Hematopoietic multipotent progenitor cell treated with erythropoietin and hydrocortisone succinate and interleukin-3 and kit ligand, for 6 days (in vitro differentiated cells): ENCODE measurements around the gene FLG2.
"Not testable (repeated sequence)": the region's sequence is repeated elsewhere in the genome, so short reads cannot be mapped to it uniquely, and the experiment has no call there.

Experiments
- DNase-seq: peaks from one replicate; pipeline ENCODE4 v3.0.0-alpha.2; 2015

Gene FLG2

DNA sequence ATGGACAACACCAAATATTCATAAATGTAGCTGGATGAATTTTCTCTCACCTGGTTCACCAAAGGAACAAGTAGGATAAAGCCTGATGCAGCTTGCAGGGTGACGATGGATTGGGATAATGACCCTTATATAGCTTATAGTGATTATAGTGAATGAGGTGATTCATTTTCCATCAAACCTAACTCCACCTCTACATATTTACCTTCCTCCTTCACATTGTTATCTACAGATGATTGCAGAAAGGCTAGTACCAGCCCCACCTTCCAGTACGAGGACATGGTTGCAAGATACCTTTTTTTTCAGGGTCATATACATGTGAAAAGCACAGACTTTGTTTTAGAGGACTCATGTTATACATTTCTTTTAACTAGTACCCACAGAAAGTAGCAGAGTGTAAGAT, at the start of gene FLG2:
Gene FLG2 (minus strand): TSS at position 101 of the 400 bp plus-strand sequence. CDS start 1,122 bp downstream, outside the sequence.
- no peak for DNase-seq

DNA sequence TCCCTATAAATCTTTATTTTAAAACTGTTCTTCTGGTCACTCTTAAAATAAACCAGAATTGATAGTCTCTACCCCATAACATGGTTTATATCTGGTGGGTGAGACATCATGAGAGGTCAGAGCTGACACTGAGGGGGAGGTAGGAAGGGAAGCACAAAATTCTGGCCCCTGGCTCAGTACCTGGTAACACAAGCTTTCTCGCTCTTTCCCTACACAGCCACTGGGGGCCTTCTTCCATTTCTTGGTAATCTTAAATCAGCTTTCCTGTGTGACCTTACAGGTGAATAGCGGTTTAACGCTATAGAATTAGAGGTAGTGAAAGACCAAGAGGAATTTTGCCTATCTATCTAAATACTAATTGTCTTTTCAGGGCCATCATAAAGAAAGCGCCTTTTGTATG, 48.9 kb upstream of the FLG2 start:
- DNase-seq, result no peak

DNA sequence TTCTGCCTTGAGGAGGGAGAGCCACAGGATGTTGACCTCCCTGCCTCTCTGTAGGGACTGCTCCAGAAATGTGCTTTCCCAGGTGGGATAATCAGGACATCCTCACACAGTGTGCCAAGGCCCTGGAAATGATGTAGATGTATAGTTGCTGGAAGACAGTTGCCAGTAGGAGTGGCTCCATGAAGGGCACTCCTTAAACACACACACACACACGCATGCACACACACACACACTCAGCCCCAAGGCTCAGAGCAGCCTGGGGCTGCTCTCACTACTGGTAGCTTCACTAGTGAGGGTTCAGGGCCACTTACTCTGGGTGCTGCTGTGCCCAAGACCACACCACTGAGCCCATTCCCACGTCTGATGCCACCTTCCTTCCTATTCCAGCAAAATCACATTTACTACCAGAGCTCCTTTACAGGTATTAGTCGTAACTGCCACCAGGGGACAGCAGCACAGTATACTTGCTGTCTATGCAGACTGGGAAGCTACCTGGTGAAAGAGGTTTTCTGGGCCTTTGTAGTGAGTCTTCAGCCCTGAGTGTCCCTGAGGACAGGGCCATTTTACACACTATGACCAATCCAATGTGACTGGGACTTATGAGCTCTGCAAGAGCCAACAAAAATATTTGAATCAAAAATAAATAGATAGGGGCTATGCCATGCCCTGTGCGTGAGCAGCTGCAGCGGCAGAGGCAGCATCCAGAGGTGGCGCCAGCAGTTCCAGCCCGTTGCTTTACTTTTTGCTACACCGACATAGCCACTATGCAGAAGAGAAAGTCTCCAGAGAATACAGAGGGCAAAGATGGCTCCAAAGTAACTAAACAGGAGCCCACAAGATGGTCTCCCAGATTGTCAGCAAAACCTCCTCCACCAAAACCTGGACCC, 39.2 kb upstream of the FLG2 start:
- peak; percentile 28 for DNase-seq

DNA sequence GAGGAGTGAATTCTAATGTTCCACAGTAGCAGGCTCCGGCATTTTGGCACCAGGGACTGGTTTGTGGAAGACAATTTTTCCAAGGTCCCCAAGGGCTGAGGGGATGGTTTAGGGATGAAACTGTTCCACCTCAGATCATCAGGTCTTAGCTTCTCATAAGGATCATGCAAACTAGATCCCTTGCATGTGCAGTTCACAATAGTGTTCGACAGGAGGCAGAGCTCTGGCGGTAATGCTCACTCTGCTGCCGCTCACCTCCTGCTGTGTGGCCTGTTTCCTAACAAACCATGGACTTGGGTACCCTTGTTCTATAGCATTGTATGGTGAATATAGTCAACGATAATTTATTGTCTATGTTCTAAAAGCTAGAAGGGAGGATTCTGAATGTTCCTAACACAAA, 37.7 kb upstream of the FLG2 start:
- no peak for DNase-seq

DNA sequence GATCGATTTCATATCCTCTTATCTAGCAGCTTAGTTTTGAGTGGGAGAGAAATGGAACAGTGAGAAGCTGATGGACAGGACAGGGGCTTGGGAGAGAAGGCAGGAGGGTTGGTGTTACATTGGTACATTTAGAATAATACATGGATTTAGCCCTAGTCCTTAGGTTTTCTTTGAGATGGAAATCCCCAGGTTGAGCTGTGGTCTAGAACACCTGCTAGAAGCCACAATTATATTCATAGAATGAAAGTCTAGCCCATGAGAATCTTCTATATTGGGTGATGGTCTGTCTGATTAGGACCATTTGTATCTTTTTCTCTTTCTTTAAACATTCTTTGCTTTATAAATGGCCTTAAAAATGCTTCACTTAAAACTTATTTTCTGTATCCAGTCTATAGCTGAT, 34.3 kb upstream of the FLG2 start:
- DNase-seq, result no peak

DNA sequence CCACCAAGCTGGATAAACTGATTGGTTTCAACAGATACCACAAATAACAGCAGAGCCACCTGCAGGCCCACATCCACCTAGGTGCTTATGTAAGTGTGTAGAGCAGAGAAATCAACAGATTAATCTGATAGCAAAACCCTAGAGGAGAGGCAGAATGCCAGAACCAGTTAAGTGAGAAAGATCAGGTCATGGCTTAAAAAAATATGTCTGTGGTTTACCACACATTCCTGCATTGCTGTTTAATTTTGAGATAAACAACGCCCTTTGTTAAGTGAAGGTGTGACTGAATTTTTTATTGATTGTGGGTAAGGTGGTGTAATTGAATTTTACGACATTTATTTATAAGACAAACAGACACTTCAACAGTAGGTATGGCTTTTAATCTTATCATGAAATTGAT, 33.1 kb upstream of the FLG2 start:
- no peak for DNase-seq

DNA sequence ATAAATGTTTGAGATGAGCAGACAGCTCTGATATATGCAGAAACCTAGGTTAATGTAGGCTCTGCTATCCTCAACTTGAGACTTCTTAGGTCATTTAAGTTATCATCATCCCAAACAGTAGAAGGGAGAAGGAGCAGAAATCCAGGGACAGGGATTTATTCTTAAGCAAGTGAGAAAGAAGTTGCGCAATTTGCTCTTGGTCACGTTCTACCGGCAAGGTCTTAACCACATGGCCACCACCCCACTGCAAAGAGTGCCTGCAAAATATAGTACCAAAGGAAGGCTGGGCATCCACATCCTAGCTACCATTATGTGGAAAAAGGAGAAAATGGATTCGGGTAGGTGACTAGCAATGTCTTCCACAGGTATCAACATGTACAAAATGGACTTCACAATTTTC, 29.1 kb upstream of the FLG2 start:
- DNase-seq, result no peak

DNA sequence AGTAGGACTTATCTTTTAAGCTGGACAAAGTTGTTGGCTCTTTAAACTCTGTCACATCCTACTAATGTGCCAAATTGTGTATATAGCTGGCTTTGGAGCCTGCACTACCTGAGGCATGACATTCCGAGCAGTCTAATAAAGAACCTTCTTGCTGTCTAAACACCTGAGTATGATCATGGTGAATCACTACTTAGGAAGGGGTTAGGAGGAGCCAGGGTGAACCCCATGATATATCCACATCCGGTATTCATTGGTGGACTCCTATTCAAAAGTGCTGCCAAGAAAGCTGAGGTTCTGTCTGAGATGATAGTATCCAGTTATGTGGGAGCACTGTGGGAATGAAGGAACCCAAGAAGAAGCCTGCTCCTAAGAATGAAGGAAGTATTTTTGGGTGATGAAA, 27.1 kb upstream of the FLG2 start:
- DNase-seq, result no peak

DNA sequence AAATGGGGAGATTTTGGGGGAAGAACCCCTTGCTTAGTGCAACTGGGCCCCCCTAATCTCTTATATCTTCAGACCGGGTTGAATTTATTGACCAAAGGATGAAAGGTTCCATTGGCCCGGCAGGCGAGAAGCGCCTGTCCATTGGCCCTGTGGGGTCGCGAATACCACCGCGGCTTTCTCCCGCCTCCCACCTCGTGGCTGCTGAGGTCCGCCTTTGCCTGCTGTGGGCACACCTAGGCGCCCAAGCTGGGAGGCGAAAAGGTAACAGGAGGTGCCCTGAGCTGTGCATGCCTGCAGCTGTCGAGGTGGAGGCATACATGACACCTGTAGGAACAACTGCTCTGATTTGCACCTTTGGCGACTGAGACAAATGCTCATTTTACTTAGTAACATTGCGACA, 21.1 kb upstream of the FLG2 start:
- DNase-seq, result no peak

DNA sequence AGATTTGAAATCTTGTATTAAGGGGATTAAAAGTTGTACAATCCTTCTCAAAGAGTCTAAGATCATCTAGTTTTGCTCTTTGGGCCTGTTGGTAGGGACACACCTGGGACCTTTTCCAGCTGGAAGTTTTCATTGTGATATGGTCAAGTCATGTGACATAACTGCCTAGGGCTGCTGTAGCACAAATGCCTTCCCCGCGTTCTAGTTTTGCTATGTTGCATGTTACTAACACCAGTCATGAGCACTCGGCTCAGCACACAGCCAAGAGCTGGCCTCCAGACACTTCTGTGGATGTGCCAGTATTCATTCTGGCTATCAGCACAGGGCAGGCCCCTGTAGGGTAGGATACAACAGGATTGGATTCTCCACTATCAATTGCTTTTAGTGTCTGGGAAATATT, 14.6 kb upstream of the FLG2 start:
- DNase-seq, result no peak

DNA sequence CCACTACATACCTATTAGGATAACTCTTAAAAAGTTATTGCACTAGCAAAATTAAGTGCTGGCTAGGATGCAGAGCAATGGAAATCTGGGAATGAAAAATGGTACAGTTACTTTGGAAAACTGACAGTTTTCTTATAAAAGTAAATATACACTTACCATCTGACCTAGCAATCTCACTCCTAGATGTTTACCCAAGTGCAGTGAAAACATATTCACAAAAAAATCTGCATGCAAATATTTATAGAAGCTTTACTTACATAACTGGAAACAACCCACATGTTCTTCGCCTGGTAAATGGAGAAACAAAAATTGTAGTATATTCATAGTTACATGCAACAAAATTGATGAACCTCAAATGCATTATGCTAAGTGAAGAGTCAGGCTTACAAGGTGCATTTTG, 12.9 kb upstream of the FLG2 start:
- no peak for DNase-seq

DNA sequence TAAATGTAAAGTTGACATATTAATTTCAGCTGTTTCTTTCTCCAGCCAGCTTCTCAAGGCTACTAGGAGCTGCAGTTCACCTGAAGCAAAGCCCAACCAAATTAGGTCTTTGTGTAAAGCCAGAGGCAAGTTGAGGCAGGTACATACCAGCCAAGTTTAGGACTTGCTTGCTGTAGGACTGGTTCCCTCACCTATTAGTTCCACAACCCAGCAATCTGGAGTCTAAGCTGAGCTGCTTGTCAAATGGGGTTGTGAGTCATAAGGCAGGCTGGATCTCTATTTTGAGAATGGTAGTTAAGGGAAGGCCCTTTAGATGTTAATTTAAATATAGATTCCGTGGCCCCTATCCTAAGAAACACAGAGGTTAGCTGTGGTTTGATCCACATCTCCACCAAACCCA, 7.6 kb upstream of the FLG2 start:
- DNase-seq, result no peak

DNA sequence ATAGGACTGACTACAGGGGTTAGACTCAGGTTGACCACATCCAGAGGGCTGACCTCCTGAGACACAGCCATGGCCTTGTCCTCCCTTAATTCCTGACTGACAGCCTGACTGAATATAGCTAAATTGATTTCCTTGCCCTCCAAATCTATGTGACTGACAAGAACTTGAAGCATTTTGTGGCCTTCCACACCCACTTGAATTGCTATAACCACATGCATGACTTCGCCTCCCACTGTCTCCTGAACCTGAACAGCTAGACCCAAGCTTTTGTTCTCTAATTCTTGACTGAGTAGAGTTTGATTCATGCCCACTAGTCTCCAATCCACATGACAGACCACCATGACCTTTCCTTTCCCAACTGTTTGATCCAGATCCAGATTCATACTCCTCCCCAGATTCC, 3.1 kb downstream of the FLG2 start:
- no peak for DNase-seq

DNA sequence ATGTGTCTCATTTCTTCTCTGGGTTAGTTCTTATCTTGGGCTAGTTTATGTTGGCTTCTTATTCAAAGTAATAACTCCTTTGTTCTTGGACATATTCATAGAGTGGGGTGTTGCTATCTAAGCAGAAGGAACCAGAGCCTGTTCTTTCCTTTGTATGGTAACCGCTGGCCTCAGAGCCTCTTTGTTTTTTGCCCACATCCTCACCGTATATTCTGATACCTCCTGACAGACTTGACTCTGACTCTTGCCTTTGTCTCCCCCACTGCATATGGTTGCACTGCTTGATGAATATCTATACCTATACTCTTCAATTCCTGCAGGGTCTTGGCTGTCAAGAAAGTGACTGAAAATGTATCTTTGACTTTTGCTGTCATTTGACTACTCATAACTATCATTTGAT, 10.2 kb downstream of the FLG2 start:
- DNase-seq, result no peak

DNA sequence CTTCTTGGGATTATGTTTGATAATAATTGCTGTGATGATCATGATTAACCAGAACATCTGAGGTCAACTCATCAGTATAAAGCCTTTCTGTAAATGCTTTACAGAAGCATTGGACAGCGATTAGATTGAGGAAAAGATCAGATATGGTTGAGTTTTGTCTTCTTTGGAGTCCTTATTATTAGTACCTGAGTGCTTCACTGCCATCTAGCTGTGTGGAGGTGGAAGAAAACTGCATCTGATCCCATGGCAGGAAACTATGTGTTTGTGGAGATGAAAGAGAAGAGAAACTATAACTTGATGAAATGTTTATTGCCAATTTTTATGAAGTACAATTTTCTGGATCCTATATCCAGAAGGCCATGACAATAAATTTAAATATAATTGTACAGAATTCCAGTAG, 11.4 kb downstream of the FLG2 start:
- DNase-seq, result peak; percentile 9

DNA sequence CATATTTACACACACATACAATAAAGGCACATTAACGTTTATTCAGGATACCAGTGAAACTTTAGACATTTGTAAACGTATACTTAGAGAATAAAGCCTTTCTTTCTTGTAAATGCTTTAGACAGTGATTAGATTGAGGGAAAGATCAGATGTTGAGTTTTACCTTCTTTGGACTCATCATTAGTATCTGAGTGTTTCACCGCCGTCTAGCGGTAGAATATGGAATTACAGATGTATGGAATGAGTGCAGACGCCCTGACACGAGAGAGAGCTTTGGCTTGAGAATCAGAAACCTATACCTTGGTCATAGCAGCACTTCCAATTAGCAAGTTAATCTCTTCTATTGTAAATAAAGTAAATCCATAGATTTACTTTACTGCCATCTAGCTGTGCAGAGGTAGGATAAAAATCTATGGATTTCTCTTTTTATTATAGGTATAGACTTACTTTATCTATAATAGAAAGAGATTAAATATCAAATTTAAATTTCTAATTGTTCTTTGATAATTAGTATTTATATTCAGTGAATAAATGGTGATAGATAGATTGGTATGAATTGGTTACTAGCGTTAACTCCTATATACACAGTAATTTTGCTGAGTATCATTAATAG, 12.6 kb downstream of the FLG2 start:
- peak; percentile 82 for DNase-seq

DNA sequence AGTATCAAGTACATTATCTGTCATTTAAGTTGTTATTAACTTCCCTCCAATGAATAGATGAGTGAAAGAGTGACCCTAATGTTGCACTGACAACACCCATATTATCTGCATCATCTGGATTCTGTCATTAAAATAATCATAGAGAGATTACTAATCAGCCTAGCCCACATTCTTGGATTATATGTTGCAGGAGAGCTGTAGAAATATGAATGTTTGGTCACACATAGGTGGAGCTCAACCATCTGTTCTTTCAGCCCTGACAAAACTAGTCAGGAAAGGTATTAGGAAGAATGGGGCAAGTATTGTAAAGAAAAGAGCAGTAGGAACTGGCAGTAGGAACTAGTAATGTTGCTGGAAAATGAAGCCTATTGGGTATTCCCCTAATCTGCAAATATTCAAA, 15.4 kb downstream of the FLG2 start:
- no peak for DNase-seq

DNA sequence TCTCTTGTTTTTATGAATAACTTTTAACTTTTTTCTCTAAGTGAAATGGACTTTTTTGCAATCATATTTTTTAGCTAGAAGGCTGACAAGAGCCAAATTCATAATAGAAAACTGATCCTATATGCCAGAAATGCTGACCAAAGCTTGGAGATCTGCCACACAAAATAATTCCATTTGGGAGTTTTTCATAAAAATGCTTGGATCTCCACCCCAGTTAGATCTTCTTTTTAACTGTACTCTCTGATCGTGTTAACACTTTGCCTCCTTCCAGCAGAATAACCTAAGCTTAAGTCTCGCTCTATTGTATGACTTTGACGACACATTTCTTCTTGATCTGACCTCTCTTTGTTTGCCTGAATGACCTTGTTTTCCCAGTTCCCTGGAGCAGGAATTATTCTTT, 16.8 kb downstream of the FLG2 start:
- DNase-seq, result no peak

DNA sequence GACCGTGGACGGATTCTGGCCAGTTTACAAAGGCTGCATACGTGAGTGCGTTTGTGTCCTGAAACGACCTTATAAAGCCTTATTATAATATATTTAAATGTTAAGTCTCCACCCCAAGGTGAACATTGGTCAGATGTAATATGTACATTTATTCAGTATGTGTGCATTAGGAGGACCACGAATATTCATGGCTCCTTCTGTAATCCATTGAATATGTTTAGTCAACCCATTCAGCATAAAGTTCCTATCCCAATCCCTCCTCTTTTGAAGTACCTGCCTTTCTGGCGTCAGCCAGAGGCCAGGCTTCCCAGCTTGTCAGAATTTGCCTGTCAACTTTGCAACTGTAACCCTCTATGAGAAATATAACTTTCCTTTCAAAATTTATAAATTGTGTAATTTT, 24.4 kb downstream of the FLG2 start:
- no peak for DNase-seq

DNA sequence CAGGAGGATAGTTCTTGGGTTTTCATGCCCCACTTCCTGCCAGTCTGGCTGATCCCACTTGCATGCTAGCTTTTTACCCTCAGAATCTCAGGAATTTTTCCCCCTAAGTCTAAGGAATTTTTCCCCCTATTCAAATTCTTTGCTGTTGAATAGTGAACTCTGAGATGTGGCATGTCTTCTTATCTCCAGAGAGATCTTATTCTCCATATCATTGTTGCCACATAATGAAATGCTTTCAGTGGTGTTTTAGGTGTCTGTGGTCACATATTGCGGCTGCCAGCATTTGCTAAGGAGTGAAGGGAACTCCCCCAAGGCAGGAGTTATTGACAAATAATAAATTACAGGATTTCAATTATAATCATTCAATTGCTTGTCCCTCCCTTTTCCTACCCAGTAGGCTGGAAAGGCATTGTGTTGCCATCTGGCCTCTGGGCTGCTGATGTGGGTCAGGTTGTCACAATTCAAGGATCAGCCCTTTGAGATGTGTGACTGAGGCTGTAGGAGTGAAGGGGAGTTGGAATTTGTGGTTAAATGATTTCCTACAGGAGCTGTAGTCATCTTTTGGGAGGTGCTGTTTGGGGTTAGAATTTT, 30.9 kb downstream of the FLG2 start:
- DNase-seq, result no peak

DNA sequence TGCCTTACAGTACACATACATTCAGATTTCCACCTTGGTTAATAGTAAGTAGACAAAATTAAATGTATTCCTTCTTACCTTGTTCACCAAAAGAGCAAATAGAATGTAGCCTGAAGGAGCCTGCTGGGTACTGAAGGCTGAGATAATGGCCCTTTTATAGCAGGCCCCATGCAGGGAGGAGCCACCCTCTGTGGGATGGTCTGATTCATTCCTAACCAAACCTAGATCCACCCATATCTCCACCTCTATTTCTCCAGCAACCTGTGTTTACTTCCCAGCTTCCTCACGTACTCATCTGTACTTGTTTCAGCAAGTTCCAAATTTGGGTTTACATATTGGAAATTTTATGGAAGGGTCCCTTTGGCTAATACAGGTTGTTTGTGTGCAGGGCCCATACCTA, 34.7 kb downstream of the FLG2 start, which contains the start of gene FLG:
Gene FLG (minus strand): TSS at position 129 of the 400 bp plus-strand sequence. CDS start 9,783 bp downstream, outside the sequence.
- DNase-seq, result no peak

DNA sequence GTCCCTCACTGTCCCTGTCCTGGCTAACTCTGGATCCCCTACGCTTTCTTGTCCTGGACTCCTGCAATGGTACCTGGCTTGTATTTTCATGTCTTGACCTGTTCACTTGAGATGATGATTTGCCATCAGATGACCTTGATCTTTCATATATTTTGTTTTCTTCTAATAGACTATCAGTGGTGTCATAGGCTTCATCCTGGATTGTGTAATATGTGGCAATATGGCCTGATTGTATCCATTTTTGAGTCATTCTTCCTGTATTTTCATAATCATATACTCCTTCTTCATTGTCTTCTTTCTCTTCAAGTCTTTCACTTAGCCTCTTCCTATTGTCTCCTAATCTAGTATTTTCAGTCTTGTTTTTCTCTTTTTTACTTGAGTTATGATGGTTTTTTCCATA, 45.8 kb downstream of the FLG2 start:
- peak; percentile 2 for DNase-seq

DNA sequence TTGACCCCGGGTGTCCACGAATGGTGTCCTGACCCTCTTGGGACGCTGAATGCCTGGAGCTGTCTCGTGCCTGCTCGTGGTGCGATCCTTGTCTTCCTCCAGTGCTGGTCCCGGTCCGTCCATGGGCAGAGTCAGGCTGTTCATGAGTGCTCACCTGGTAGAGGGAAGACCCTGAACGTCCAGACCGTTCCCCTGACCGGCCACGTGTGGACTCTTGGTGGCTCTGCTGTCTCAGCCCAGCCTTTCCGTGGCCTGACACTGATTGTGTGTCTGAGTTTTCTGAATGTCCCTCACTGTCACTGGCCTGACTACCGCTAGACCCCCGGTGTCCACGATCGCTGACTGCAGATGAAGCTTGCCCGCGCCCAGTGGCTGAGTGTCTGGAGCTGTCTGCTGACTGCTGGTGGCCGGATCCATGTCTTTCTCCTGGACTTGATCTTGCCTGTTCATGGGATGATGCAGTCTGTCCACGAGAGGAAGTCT, 46.4 kb downstream of the FLG2 start:
- DNase-seq, result no peak

DNA sequence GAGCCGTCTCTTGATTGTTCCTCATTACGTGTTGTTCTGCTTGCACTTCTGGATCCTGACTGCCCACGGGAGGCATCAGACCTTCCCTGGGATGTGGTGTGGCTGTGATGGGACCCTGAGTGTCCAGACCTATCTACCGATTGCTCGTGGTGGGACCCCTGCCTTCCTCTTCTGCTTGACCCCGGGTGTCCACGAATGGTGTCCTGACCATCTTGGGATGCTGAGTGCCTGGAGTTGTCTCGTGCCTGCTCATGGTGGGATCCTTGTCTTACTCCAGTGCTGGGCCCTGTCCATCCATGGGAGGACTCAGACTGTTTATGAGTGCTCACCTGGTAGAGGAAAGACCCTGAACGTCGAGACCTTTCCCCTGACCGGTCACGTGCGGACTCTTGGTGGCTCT, 47.6 kb downstream of the FLG2 start:
- not testable (repeated sequence) for DNase-seq
